Hepatocyte (in vitro differentiated cells): ENCODE data around the gene ENPP1.

Source experiments
- EZH2 ChIP-seq: fragments of 200-600 bp; sonication (generic); IDR thresholded peaks from 2 replicates; pipeline ENCODE4 v1.6.1; 2016; ENCODE audit warnings: antibody characterized with exemption, mild to moderate bottlenecking, borderline replicate concordance
- EZH2phosphoT487 ChIP-seq: fragments of 200-600 bp; sonication (generic); IDR thresholded peaks from one replicate; pipeline ENCODE4 v1.6.1; 2018; ENCODE audit warnings: antibody characterized with exemption, mild to moderate bottlenecking, low read depth, moderate library complexity; ENCODE audit not compliant: unreplicated experiment, severe bottlenecking
- TF ChIP-seq, protein P1 (sequence below): fragments of 200-600 bp; sonication (generic); IDR thresholded peaks from 2 replicates; pipeline ENCODE4 v1.5.1; 2016; ENCODE audit warnings: antibody characterized with exemption, mild to moderate bottlenecking; ENCODE audit not compliant: poor library complexity

DNA sequence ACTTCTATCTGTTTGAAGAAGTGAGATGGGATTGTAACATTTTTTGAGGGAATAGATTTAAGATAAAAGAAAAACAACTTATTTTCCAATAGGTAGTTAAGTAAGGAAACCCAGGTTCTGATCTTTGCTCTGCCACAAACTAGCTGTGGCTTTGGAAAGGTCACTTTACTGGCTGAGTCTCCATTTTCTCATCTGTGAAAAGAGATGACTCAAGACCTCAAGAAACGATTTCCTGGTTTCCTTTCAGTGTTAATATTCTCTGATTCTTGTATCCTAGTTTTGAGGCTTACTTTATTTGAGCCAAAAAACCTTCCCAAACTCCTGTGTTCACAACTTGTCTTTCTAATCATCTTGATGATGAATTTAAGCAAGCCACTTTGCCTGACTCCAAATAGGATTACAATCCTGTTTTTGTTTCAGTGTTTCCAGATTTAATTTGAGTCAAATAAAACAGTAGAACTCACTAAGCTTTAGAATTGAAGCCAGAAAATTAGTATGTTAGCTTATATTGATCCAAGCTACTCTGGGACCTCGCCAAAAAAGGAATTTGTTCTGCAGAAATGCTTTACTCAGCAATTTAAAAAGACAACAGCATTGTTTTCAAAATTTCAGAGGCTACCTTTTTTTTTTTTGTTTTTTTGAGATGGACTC lies 51.1 kb downstream of the ENPP1 start:
- TF ChIP-seq EZH2: no peak
- TF ChIP-seq, protein P1, sequence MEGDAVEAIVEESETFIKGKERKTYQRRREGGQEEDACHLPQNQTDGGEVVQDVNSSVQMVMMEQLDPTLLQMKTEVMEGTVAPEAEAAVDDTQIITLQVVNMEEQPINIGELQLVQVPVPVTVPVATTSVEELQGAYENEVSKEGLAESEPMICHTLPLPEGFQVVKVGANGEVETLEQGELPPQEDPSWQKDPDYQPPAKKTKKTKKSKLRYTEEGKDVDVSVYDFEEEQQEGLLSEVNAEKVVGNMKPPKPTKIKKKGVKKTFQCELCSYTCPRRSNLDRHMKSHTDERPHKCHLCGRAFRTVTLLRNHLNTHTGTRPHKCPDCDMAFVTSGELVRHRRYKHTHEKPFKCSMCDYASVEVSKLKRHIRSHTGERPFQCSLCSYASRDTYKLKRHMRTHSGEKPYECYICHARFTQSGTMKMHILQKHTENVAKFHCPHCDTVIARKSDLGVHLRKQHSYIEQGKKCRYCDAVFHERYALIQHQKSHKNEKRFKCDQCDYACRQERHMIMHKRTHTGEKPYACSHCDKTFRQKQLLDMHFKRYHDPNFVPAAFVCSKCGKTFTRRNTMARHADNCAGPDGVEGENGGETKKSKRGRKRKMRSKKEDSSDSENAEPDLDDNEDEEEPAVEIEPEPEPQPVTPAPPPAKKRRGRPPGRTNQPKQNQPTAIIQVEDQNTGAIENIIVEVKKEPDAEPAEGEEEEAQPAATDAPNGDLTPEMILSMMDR: no peak
- TF ChIP-seq EZH2phosphoT487: no peak
